Stomach smooth muscle (tissue), 2 donors: ENCODE results near the gene PDK1.

Source experiments
- H3K27ac ChIP-seq: one replicate; pipeline ENCODE4 v1.7.0; 2013; ENCODE audit warnings: mild to moderate bottlenecking, low read length, inconsistent platforms
- H3K27me3 ChIP-seq, 2 donors: one replicate each; pipeline ENCODE4 v1.7.0; 2013; ENCODE audit warnings: low read length in 2 of 2; ENCODE audit not compliant: insufficient read depth in 2 of 2, control insufficient read depth in 1 of 2
- H3K36me3 ChIP-seq, 2 donors: one replicate each; pipeline ENCODE4 v1.7.0; 2013; ENCODE audit warnings: low read length in 2 of 2; ENCODE audit not compliant: control insufficient read depth in 2 of 2, insufficient read depth in 2 of 2
- H3K4me1 ChIP-seq: one replicate; pipeline ENCODE4 v1.7.0; 2013; ENCODE audit warnings: low read length; ENCODE audit not compliant: control insufficient read depth, insufficient read depth
- H3K4me3 ChIP-seq, 2 donors: one replicate each; pipeline ENCODE4 v1.7.0; 2013; ENCODE audit warnings: low read length in 2 of 2
- H3K9ac ChIP-seq, 2 donors: one replicate each; pipeline ENCODE4 v1.7.0; 2013; ENCODE audit warnings: low read length in 2 of 2, mild to moderate bottlenecking in 1 of 2
- H3K9me3 ChIP-seq, 2 donors: one replicate each; pipeline ENCODE4 v1.7.0; 2013; ENCODE audit warnings: low read length in 2 of 2; ENCODE audit not compliant: control insufficient read depth in 2 of 2
- donor health status: healthy.
- donor health status: Pancreatic carcinoma.

The PDK1 gene

DNA sequence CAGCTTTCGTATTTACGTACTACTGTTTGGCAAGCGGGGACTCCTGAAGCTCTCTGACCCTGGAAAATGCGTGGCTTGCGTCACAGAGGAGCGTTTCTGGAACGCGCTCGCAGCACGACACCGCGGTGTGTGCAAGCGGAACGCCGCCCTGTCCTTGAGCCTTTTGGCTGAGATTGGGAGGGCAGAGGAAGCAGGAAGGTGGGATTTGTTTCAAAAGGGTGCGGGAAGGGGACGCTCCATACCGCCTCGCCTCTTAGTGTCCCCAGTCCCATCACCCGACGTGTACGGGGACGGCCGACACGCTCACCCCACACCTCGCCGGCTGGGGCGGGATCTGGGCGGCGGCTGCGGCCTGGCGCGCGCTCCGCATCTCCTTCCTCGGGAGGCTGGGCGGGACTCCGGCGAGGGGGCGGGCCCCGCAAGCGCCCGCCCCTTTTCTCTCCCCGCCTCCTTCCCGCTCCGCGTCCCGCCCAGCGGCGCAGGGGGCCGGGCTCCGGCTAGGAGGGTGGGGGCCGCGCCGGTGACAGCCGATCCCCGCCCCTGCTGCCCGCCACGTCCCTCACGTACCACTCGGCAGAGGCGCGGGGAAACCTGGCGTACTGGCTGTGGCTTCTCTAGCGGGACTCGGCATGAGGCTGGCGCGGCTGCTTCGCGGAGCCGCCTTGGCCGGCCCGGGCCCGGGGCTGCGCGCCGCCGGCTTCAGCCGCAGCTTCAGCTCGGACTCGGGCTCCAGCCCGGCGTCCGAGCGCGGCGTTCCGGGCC, at the start of gene PDK1:
Gene PDK1 (plus strand): TSS at position 569 of the 762 bp plus-strand sequence. CDS start 61 bp downstream, at position 630.
- H3K9ac ChIP-seq, result peak within 1 kb of the TSS; percentile 89 to 92

DNA sequence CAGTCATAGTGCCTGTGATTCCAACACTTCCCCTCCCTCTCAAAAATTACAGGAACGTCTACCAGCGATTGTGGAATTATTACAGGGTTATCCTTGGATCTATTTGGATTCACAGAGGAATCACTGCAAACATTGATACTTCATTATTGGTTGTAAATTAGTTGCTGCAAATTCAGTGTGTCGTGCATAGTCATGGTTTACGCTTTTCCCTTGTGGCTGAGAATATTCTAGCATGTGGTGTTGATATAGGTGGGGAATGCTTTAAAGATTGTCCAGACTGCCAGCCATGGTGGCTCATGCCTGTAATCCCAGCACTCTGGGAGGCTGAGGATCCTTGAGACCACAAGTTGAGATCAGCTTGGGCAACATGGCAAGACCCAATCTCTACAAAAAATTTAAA, 48.7 kb upstream of the PDK1 start:
- no peak overlapping the region for H3K27ac ChIP-seq
- H3K9ac ChIP-seq, result no peak overlapping the region
- no peaks in the 10 kb centered on the region for H3K4me1 ChIP-seq
- no peaks in the 10 kb centered on the region for H3K27me3 ChIP-seq
- H3K9me3 ChIP-seq, result peaks cover 0 to 6% of the 10 kb centered on the region in 2 donors
- H3K36me3 ChIP-seq, result no peaks in the 10 kb centered on the region
- H3K4me3 ChIP-seq, result no peak overlapping the region

More for the DNA sequence above, at the start of gene PDK1:
- Histone ChIP-seq H3K4me1 (peaks cover 17% of the 10 kb centered on the region), H3K27me3 (no peaks in the 10 kb centered on the region), H3K9me3 (no peaks in the 10 kb centered on the region), H3K27ac (peak within 1 kb of the TSS; percentile 73), H3K4me3 (peak within 1 kb of the TSS; percentile 93 to 94), H3K36me3 (no peaks in the 10 kb centered on the region)

DNA sequence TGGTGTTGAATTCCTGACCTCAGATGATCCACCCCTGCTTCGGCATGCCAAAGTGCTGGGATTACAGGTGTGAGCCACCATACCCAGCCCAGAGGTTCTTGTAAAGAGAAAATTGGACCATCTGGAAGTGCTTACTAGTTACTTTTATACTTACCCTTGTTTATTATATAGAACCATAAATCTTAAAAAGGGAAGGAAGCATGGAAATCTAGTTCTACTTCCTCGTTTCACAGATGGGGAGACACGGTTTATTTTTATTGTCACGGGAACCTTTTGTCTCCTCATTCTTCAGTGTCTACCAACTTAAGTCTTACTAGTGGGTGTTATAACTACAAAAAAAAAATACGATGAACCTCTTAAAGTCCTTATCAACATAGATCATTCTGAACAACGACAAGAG, 45.8 kb upstream of the PDK1 start:
- Histone ChIP-seq H3K27me3 (no peaks in the 10 kb centered on the region), H3K4me3 (no peak overlapping the region), H3K27ac (no peak overlapping the region), H3K9me3 (peaks cover 6 to 15% of the 10 kb centered on the region in 2 donors), H3K36me3 (no peaks in the 10 kb centered on the region), H3K4me1 (no peaks in the 10 kb centered on the region), H3K9ac (no peak overlapping the region)

DNA sequence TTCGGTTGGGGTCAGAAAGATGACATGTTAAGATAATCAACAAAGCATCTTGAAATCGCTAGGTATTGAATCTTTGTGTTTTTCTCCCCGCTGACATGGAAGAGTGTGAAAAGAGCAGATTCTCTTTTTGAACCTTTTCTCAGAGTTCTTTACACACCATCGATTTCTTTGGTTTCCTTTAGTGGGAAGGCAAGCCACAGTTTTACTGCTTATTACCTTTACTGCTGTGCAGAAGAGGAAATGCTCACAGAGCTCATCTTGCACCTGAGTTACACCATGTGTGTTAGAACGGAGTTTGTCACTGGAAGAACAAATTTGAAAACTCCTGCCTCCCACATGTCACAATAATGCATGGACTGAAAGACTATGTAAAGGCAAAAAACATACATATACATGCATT, 45.3 kb upstream of the PDK1 start:
- Histone ChIP-seq H3K4me3 (no peak overlapping the region), H3K36me3 (no peaks in the 10 kb centered on the region), H3K9ac (no peak overlapping the region), H3K27ac (no peak overlapping the region), H3K4me1 (no peaks in the 10 kb centered on the region), H3K9me3 (peaks cover 6 to 15% of the 10 kb centered on the region in 2 donors), H3K27me3 (no peaks in the 10 kb centered on the region)

DNA sequence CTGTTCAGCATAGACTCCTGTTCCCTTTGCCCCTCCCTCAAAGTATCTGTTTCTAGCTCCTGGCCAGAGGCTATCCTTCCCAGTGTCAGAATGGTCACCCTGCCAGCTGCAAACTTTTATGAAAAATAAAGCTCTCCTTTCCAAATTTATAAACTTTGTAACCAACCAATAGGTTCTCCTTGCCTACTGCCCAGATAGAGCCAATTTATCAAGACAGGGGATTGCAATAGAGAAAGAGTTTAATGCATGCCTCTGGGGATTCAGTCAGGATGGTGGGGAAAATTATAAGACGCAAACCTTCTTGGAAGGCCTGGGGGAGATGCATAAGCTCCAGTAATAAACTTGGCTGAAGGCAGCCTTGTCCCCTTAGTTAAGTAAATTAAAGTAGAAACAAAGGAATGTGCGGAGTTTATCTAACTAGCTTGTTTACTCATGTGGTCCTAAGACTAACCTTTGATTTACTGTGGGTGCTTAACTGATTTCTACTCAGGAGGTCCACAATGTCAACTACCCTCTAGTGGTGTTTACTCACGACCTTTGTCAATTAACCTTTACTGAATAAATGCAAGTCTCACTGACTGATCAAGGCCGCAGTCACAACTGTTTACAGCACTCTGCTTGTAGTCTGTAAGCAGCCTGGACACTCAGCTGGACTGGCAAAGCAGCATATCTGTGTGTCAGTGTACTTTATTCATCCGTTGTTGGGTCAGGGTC, 42.9 kb upstream of the PDK1 start:
- H3K9me3 ChIP-seq, result peaks cover 6 to 15% of the 10 kb centered on the region in 2 donors
- no peaks in the 10 kb centered on the region for H3K27me3 ChIP-seq
- no peak overlapping the region for H3K4me3 ChIP-seq
- H3K27ac ChIP-seq, result no peak overlapping the region
- no peaks in the 10 kb centered on the region for H3K4me1 ChIP-seq
- H3K36me3 ChIP-seq, result no peaks in the 10 kb centered on the region
- no peak overlapping the region for H3K9ac ChIP-seq

DNA sequence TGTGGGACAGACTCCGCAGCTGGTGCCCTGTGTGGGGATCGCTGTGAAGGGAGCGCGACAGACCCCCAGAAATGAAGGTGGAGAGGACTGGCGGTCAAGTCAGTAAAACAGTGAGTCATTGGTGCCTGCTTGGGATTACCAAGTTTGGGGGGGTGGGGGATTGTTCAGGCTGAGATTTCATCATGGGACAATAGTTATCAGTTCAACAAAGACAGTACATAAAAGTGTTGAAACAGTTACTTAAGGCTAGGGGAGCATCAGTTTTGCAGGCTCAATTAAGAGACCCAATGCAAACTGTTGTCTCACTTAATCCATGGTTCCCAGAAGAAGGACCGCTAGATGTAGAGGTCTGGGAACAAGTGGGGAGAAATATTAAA, 42.4 kb upstream of the PDK1 start:
- Histone ChIP-seq H3K27me3 (no peaks in the 10 kb centered on the region), H3K4me3 (no peak overlapping the region), H3K9me3 (peaks cover 6 to 15% of the 10 kb centered on the region in 2 donors), H3K27ac (no peak overlapping the region), H3K4me1 (no peaks in the 10 kb centered on the region), H3K9ac (no peak overlapping the region), H3K36me3 (no peaks in the 10 kb centered on the region)

DNA sequence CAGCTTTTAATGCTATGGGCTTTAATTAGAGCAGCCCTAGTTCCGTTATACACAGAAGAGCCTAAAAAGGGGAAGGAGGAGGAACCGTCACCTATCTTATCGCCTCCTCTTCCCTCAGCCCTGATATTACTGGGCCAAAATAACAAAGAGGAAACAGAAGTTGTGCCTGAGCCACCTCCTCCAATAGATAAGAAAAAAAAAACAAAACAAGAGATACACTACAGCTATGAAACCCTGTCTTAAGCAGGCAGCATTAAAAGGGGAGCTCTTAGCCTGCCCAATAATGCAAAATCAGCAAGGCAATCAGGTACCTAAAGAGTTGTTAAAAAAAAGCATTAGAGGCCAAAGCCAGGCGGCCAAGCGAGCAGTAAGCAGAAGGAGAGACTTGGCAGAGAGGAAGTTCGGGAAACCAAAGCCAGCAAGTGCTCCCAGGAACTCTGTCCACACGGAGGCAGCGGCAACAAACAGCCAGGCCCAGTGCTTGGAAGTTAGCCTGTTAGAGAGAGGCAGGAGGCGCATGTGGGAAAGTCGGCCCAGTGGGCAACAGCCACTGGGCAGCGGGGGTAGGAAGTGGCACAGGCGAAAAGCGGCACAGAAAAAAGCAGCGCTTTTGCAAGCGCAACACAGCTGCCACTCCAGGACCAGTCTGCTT, 41.8 kb upstream of the PDK1 start:
- Histone ChIP-seq H3K9ac (no peak overlapping the region), H3K27ac (no peak overlapping the region), H3K36me3 (no peaks in the 10 kb centered on the region), H3K4me3 (no peak overlapping the region), H3K27me3 (no peaks in the 10 kb centered on the region), H3K9me3 (peaks cover 6 to 15% of the 10 kb centered on the region in 2 donors), H3K4me1 (no peaks in the 10 kb centered on the region)

DNA sequence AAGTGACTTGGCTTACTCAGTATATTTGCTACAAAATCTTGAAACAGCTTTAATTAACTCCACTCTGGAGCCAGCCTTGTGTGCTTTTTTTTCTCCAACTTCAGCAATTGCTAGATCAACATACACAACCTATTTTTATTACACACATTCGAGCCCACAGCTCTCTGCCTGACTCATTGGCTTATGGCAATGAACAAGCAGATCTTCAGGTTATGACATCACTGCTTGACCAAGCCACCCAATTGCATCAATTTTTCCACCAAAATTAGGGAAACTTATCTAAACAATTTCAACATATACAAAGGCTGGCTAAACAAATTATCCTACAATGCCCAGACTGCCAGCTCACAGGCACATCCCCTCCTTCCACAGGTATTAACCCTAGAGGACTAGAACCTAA, 39.6 kb upstream of the PDK1 start:
- Histone ChIP-seq H3K9me3 (peaks cover 6 to 11% of the 10 kb centered on the region in 2 donors), H3K9ac (no peak overlapping the region), H3K27ac (no peak overlapping the region), H3K27me3 (no peaks in the 10 kb centered on the region), H3K4me3 (no peak overlapping the region), H3K4me1 (no peaks in the 10 kb centered on the region), H3K36me3 (no peaks in the 10 kb centered on the region)

DNA sequence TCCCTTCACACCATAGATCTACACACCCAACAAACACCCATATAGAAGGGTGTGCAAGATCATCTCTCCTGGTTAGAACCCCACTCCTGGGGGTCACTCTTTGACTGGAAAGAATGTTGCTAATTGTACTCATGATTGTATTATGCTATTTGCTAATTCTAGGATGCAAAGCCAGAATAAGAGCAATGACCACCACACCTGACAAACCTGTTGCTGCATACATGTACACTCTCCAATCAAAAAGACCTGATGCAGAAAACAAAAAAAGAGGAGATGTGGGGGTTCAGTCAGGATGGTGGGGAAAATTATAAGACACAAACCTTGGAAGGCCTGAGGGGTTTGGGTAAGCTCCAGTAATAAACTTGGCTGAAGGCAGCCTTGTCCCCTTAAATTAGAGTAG, 36.9 kb upstream of the PDK1 start:
- Histone ChIP-seq H3K4me1 (no peaks in the 10 kb centered on the region), H3K9ac (no peak overlapping the region), H3K27me3 (no peaks in the 10 kb centered on the region), H3K4me3 (no peak overlapping the region), H3K27ac (no peak overlapping the region), H3K9me3 (no peaks in the 10 kb centered on the region), H3K36me3 (no peaks in the 10 kb centered on the region)

DNA sequence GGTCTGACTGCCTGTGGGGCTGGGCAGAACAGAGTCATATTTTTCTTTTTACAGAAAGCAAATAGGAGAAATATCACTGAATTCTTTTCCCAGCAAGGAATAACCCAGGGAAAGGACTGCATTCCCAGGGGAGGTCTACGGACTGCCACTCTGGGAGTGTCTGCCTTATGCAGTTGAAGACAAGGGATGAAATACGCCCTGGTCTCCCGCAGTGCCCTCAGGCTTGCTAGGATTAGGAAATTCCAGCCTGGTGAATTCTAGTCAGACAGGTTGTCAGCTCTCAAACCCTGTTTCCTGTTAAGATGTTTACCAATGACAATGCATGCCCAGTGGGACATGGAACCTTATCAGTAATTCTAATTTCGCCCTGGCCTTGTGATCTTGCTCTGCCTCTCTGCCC, 30.3 kb upstream of the PDK1 start:
- Histone ChIP-seq H3K4me1 (no peaks in the 10 kb centered on the region), H3K9me3 (peaks cover 3 to 5% of the 10 kb centered on the region in 2 donors), H3K36me3 (no peaks in the 10 kb centered on the region), H3K27ac (no peak overlapping the region), H3K4me3 (no peak overlapping the region), H3K27me3 (no peaks in the 10 kb centered on the region), H3K9ac (no peak overlapping the region)
